NCI-H446 (cell line): Measurements from ENCODE around the gene ABAT.
A peak's percentile ranks its signal among the peaks of the same experiment; 100 is the strongest.
"Not testable (repeated sequence)": the region's sequence is repeated elsewhere in the genome, so short reads cannot be mapped to it uniquely, and the experiment has no call there.

Experiments used
- DNase-seq, 2 experiments: peaks; one replicate each; lab custom pipeline; 2025; lab: John Stamatoyannopoulos, UW

Gene ABAT

GRCh38 chr16:8649829-8650554 is 24.4 kb upstream of the ABAT start:
- DNase-seq, result no peak

GRCh38 chr16:8651958-8652357 is 22.5 kb upstream of the ABAT start:
- DNase-seq, result not testable (repeated sequence)

GRCh38 chr16:8655184-8655717 is 19.2 kb upstream of the ABAT start:
- peak in 1 of 2 experiments; percentile 9 for DNase-seq

- no peak for DNase-seq
Observed at GRCh38 chr16:8656376-8656775, 18.0 kb upstream of the ABAT start.

- peak; percentile 25 to 69 for DNase-seq
Observed at GRCh38 chr16:8660841-8661301, 13.5 kb upstream of the ABAT start.

- DNase-seq, result no peak
Observed at GRCh38 chr16:8661703-8662102, 12.7 kb upstream of the ABAT start.

GRCh38 chr16:8663192-8664089 is 11.0 kb upstream of the ABAT start:
- no peak for DNase-seq

GRCh38 chr16:8665529-8665928 is 8.9 kb upstream of the ABAT start:
- no peak for DNase-seq

- DNase-seq, result no peak
Observed at GRCh38 chr16:8667492-8667891, 6.9 kb upstream of the ABAT start.

GRCh38 chr16:8668113-8668512 is 6.3 kb upstream of the ABAT start:
- DNase-seq, result no peak

GRCh38 chr16:8669481-8669880 is 4.9 kb upstream of the ABAT start:
- no peak for DNase-seq

GRCh38 chr16:8670014-8670560 is 4.3 kb upstream of the ABAT start:
- DNase-seq, result no peak

GRCh38 chr16:8673611-8674412 is 605 bp upstream of the ABAT start:
- DNase-seq, result no peak

- DNase-seq, result no peak
Observed at GRCh38 chr16:8675183-8676159, 1.1 kb downstream of the ABAT start.

GRCh38 chr16:8676160-8676547 is 1.7 kb downstream of the ABAT start:
- no peak for DNase-seq

- no peak for DNase-seq
Observed at GRCh38 chr16:8676737-8677375, 2.4 kb downstream of the ABAT start.

GRCh38 chr16:8677481-8677880 is 3.1 kb downstream of the ABAT start:
- DNase-seq, result no peak

- no peak for DNase-seq
Observed at GRCh38 chr16:8678068-8678927, 3.9 kb downstream of the ABAT start.

- no peak for DNase-seq
Observed at GRCh38 chr16:8679151-8679550, 4.7 kb downstream of the ABAT start.
